HL-60 (cell line): Measurements from ENCODE around the gene C10orf143.

ENCODE experiments used
- DNase-seq, 2 experiments: peaks; one replicate each; pipeline ENCODE4 v3.0.0-alpha.2; 2010 to 2020; ENCODE audit warnings: low read depth in 1 of 2, low spot score in 1 of 2
- H3K27ac ChIP-seq: fragments of 250-450 bp; sonication (Bioruptor Pico); replicated peaks from 2 replicates; pipeline ENCODE4 v1.5.1; 2020; ENCODE audit warnings: mild to moderate bottlenecking, moderate library complexity
- H3K27me3 ChIP-seq: fragments of 250-450 bp; sonication (Bioruptor Pico); 2 replicates; pipeline ENCODE4 v1.5.1; 2021; ENCODE audit warnings: mild to moderate bottlenecking, moderate library complexity; ENCODE audit not compliant: insufficient read depth, poor library complexity, severe bottlenecking
- H3K4me3 ChIP-seq: replicated peaks from 2 replicates; pipeline ENCODE4 v1.5.1; 2011; ENCODE audit warnings: mild to moderate bottlenecking, control low read depth, low read length; ENCODE audit not compliant: insufficient read depth
- CTCF ChIP-seq: IDR thresholded peaks from one replicate; pipeline ENCODE4 v1.5.1; 2011; ENCODE audit warnings: low read length, control low read depth, inconsistent platforms; ENCODE audit not compliant: insufficient read depth
- GABPA ChIP-seq: IDR thresholded peaks from 2 replicates; pipeline ENCODE4 v1.6.1; 2012; ENCODE audit warnings: low read depth
- POLR2AphosphoS5 ChIP-seq: IDR thresholded peaks from 2 replicates; pipeline ENCODE4 v1.6.1; 2012; ENCODE audit warnings: low read depth
- SPI1 ChIP-seq: IDR thresholded peaks from 2 replicates; pipeline ENCODE4 v1.6.1; 2012; ENCODE audit warnings: low read depth, mild to moderate bottlenecking, borderline replicate concordance
- TF ChIP-seq, protein P1 (sequence below): IDR thresholded peaks from 2 replicates; pipeline ENCODE4 v1.6.1; 2012; ENCODE audit warnings: low read depth; ENCODE audit not compliant: insufficient replicate concordance

C10orf143 gene

DNA sequence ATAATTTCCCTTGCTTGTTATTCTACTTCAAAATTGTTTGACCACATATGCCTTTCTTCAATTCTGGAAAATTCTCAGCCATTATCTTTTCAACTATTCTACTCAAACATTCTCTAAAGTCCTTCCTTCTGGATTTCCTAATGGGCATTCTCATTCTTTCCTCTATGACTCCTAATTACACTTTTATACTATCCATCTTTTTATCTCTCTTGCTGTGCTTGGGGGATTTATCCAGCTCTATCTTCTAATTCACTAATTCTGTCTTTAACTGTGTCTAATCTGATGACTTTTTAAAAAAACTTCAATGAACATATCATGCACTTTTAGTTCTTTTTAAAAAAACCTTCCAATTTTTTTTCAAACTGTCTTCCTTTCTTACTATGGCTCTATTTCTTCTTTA is 38.4 kb downstream of the C10orf143 start:
- H3K27ac ChIP-seq = no peak overlapping the region
- no peak for TF ChIP-seq POLR2AphosphoS5
- no peak for TF ChIP-seq GABPA
- TF ChIP-seq, protein P1, sequence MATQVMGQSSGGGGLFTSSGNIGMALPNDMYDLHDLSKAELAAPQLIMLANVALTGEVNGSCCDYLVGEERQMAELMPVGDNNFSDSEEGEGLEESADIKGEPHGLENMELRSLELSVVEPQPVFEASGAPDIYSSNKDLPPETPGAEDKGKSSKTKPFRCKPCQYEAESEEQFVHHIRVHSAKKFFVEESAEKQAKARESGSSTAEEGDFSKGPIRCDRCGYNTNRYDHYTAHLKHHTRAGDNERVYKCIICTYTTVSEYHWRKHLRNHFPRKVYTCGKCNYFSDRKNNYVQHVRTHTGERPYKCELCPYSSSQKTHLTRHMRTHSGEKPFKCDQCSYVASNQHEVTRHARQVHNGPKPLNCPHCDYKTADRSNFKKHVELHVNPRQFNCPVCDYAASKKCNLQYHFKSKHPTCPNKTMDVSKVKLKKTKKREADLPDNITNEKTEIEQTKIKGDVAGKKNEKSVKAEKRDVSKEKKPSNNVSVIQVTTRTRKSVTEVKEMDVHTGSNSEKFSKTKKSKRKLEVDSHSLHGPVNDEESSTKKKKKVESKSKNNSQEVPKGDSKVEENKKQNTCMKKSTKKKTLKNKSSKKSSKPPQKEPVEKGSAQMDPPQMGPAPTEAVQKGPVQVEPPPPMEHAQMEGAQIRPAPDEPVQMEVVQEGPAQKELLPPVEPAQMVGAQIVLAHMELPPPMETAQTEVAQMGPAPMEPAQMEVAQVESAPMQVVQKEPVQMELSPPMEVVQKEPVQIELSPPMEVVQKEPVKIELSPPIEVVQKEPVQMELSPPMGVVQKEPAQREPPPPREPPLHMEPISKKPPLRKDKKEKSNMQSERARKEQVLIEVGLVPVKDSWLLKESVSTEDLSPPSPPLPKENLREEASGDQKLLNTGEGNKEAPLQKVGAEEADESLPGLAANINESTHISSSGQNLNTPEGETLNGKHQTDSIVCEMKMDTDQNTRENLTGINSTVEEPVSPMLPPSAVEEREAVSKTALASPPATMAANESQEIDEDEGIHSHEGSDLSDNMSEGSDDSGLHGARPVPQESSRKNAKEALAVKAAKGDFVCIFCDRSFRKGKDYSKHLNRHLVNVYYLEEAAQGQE = no peak
- no peak for TF ChIP-seq CTCF
- TF ChIP-seq SPI1 = no peak
- no peak for DNase-seq

GRCh38 chr10:130067893-130068292 is 42.7 kb downstream of the C10orf143 start:
- TF ChIP-seq, protein P1 = no peak
- no peak for TF ChIP-seq SPI1
- TF ChIP-seq GABPA = no peak
- no peak for TF ChIP-seq POLR2AphosphoS5
- TF ChIP-seq CTCF = no peak
- no peak for DNase-seq
- no peak overlapping the region for H3K4me3 ChIP-seq
- H3K27ac ChIP-seq = no peak overlapping the region
- H3K27me3 ChIP-seq = no peaks in the 10 kb centered on the region

More for the DNA sequence above, 38.4 kb downstream of the C10orf143 start:
- Histone ChIP-seq H3K4me3 (no peak overlapping the region), H3K27me3 (no peaks in the 10 kb centered on the region)

DNA sequence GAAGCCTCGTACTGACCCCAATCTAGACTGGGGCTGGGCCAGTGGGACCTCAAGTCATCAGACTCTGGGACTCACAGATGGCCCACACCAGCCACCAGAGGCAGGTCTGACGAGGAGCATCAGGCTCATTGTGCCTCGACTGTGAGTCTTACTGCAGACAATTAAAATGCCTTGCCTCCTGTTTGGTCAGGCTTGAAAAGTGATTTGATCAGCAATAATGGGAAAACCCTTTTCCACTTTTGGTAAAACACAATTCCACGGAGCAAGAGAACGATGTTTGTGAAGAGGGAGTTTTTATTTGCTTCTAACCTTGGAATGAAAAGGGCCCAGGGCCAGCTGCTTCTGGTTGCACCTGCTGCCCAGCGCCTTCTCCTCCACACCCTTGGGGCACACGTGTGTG is 43.9 kb downstream of the C10orf143 start:
- TF ChIP-seq, protein P1 = no peak
- TF ChIP-seq GABPA = no peak
- TF ChIP-seq POLR2AphosphoS5 = no peak
- Histone ChIP-seq H3K27ac (no peak overlapping the region), H3K4me3 (no peak overlapping the region), H3K27me3 (no peaks in the 10 kb centered on the region)
- no peak for DNase-seq

DNA sequence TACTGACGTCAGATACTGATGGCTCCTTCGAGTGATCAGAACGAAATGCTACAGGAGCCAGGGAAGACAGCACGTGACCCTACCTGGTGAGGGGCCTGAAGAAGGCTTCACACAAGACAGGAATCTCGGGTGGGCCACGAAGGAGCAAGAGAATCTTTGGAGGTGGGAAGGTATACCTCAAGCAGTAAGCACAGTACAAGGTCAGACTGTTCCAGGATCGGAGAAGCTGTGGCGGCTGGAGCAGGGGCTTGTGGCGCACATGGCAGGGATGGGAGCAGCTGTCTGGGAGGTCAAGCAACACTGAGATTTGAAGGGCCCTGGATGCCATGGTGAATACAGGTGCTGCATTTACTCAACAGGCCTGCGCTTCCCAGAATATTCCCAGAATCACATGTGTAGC is 45.4 kb downstream of the C10orf143 start:
- H3K4me3 ChIP-seq = no peak overlapping the region
- DNase-seq = no peak
- no peak overlapping the region for H3K27ac ChIP-seq
- TF ChIP-seq POLR2AphosphoS5 = no peak
- TF ChIP-seq CTCF = no peak
- no peaks in the 10 kb centered on the region for H3K27me3 ChIP-seq
